Chondrocyte (in vitro differentiated cells): ENCODE measurements around the gene NAA11. TPM values are rescaled to one million over a fixed set of nuclear protein-coding genes. Genes with fewer than 3 reads are reported as not detected.

Experiments used
- DNase-seq: peaks from one replicate; pipeline ENCODE4 v3.0.0; 2021; ENCODE audit warnings: mixed read lengths, low spot score
- H3K27ac Mint-ChIP-seq: one replicate; pipeline ENCODE4 v1.8.0; 2021; ENCODE audit warnings: mild to moderate bottlenecking, moderate library complexity, mixed read lengths; ENCODE audit not compliant: unreplicated experiment
- H3K27me3 Mint-ChIP-seq: 2 replicates; pipeline ENCODE4 v1.8.0; 2021; ENCODE audit warnings: low read depth, mixed read lengths
- H3K36me3 Mint-ChIP-seq: 2 replicates; pipeline ENCODE4 v1.8.0; 2021; ENCODE audit warnings: low read depth, mixed read lengths
- H3K4me1 Mint-ChIP-seq: 2 replicates; pipeline ENCODE4 v1.8.0; 2021; ENCODE audit warnings: low read depth, mild to moderate bottlenecking, mixed read lengths
- H3K4me3 Mint-ChIP-seq: one replicate; pipeline ENCODE4 v1.8.0; 2021; ENCODE audit warnings: mild to moderate bottlenecking, moderate library complexity, mixed read lengths; ENCODE audit not compliant: unreplicated experiment
- H3K9me3 Mint-ChIP-seq: 2 replicates; pipeline ENCODE4 v1.8.0; 2021; ENCODE audit warnings: low read depth, mixed read lengths
- total RNA-seq: library from RNA; stranded (reverse); gene quantifications from 3 replicates; pipeline ENCODE4 v1.2.1, GENCODE V29; 2021
- TF ChIP-seq, protein P1 (sequence below): fragments of 200-600 bp; sonication (generic); IDR thresholded peaks from 2 replicates; pipeline ENCODE4 v1.5.0; 2021; ENCODE audit warnings: antibody characterized with exemption, mild to moderate bottlenecking, moderate library complexity

NAA11 gene
- total RNA-seq, 1 donor from 2014 or later, result not detected

DNA sequence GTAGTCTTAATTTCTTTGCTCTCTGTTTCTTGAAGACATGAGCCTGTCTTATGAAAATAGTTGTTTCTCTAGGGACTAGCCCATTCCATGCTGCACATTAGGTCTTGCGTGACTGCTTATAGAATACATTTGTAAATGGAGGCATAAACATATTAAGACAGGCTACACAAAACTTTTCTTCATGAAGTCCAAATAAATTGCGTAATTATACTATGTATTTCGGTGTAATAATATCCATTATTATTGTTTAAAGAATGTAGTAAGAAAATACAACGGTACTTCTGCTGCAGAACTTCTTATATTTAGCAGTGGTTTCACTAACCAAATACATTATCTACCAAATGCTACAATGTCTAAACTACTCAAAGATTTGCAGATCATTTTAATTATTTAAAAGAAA is 8.5 kb upstream of the NAA11 start:
- no peaks in the 10 kb centered on the region for H3K36me3 Mint-ChIP-seq
- no peaks in the 10 kb centered on the region for H3K9me3 Mint-ChIP-seq
- no peaks in the 10 kb centered on the region for H3K4me1 Mint-ChIP-seq
- TF ChIP-seq, protein P1, sequence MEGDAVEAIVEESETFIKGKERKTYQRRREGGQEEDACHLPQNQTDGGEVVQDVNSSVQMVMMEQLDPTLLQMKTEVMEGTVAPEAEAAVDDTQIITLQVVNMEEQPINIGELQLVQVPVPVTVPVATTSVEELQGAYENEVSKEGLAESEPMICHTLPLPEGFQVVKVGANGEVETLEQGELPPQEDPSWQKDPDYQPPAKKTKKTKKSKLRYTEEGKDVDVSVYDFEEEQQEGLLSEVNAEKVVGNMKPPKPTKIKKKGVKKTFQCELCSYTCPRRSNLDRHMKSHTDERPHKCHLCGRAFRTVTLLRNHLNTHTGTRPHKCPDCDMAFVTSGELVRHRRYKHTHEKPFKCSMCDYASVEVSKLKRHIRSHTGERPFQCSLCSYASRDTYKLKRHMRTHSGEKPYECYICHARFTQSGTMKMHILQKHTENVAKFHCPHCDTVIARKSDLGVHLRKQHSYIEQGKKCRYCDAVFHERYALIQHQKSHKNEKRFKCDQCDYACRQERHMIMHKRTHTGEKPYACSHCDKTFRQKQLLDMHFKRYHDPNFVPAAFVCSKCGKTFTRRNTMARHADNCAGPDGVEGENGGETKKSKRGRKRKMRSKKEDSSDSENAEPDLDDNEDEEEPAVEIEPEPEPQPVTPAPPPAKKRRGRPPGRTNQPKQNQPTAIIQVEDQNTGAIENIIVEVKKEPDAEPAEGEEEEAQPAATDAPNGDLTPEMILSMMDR, result no peak
- no peak overlapping the region for H3K27ac Mint-ChIP-seq
- no peak for DNase-seq
- no peaks in the 10 kb centered on the region for H3K27me3 Mint-ChIP-seq
- no peak overlapping the region for H3K4me3 Mint-ChIP-seq

DNA sequence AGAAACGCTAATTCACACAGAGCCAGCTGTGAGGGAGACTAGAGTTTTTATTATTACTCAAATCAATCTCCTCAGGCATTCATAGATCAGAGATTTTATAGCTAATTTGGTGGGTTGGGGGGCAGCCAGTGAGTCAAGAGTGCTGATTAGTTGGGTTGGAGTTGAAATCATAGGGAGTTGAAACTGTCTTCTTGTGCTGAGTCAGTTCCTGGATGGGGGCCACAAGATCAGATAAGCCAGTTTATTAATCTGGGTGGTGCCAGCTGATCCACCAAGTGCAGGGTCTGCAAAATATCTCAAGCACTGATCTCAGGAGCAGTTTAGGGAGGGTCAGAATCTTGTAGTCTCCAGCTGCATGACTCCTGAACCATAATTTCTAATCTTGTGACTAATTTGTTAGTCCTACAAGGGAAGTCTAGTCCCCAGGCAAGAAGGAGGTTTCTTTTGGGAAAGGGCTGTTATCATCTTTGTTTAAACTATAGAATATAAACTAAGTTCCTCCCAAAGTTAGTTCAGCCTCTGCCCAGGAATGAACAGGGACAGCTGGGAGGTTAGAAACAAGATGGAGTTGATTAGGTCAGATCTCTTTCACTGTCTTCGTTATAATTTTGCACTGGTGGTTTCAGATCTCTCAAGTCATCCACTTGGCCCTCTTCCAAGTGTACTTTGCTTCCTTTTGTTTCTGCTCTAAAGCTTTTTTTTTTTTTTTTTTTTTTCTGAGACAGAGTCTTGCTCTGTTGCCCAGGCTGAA is 5.4 kb upstream of the NAA11 start:
- H3K4me1 Mint-ChIP-seq, result no peaks in the 10 kb centered on the region
- H3K27ac Mint-ChIP-seq, result no peak overlapping the region
- no peaks in the 10 kb centered on the region for H3K36me3 Mint-ChIP-seq
- no peak overlapping the region for H3K4me3 Mint-ChIP-seq
- no peaks in the 10 kb centered on the region for H3K9me3 Mint-ChIP-seq
- no peaks in the 10 kb centered on the region for H3K27me3 Mint-ChIP-seq
- TF ChIP-seq, protein P1, result no peak
- no peak for DNase-seq

DNA sequence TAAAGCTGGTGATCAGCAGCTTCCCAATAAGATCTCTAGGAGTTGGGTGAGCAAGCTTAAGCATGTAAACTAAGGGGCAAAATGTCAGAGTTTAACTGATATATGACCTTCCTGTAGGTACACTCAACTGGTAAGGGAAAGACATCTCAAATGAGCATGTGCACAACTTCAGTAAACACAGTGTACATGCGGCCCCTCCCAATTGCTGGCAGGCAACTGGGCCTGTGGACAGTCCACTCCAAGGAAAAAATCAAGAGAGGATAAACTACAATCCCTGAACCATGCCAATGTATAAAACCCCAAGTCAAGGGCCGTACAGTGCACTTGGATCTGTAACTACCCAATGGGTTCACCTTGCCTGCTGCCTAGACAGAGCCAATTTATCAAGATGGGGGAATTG is 4.9 kb upstream of the NAA11 start:
- TF ChIP-seq, protein P1, result no peak
- H3K9me3 Mint-ChIP-seq, result no peaks in the 10 kb centered on the region

DNA sequence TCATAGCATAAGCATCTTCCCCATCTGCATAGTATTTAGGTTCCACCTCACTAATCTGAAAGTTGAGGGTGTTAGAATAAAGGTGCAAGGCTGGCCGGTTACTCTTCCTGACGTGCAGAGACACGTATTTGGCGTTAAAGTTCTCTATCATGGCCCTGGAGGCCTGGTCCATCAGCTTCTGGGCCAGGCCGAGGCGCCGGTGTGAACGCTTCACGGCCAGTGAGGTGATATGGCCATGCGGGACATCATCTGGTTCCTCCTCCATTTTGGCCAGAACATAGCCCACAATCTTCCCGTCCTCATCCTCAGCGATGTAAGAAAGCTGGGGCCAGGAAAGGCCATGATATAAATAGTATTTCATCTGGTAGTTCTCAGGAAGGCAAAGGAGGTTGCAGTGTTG is 425 bp downstream of the NAA11 start:
- no peak overlapping the region for H3K27ac Mint-ChIP-seq
- no peaks in the 10 kb centered on the region for H3K4me1 Mint-ChIP-seq
- no peaks in the 10 kb centered on the region for H3K9me3 Mint-ChIP-seq
- DNase-seq, result no peak
- no peak overlapping the region for H3K4me3 Mint-ChIP-seq
- H3K27me3 Mint-ChIP-seq, result no peaks in the 10 kb centered on the region
- TF ChIP-seq, protein P1, result no peak
- no peaks in the 10 kb centered on the region for H3K36me3 Mint-ChIP-seq

More for the DNA sequence above, 4.9 kb upstream of the NAA11 start:
- Mint-ChIP-seq H3K4me3 (no peak overlapping the region), H3K27ac (no peak overlapping the region), H3K36me3 (no peaks in the 10 kb centered on the region), H3K4me1 (no peaks in the 10 kb centered on the region), H3K27me3 (no peaks in the 10 kb centered on the region)
- DNase-seq, result no peak

DNA sequence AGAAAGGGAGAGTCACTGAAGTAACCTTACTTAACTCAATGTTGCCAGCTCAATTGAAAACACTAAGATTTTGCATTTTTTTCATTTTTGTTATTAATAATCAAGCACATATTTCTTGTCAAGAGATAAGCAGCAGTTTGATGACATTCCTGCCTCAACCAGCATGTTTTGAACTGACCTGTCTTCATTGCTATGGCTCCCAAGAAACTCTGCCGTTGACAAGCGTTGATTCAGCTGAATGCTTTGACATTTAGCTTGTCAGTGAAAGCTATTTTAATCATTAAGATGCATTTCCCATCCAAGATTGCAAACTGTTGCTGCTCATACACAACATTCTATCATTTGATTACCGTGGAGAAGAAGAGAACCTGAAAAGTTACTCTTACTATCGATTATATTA is 5.9 kb downstream of the NAA11 start:
- Mint-ChIP-seq H3K4me1 (no peaks in the 10 kb centered on the region), H3K36me3 (no peaks in the 10 kb centered on the region), H3K9me3 (no peaks in the 10 kb centered on the region), H3K27ac (no peak overlapping the region), H3K27me3 (peaks cover 6% of the 10 kb centered on the region), H3K4me3 (no peak overlapping the region)
- TF ChIP-seq, protein P1, result no peak
- no peak for DNase-seq
